A673 (cell line): ENCODE results near the gene NLGN1. TPM values are rescaled to one million over a fixed set of nuclear protein-coding genes. Genes with fewer than 3 reads are reported as not detected.

Source experiments
- BruUV-seq: library from RNA; stranded (reverse); fragments of 400-500 nt; replicated peaks from 2 replicates; lab custom pipeline; 2021; lab: Mats Ljungman, UMichigan
- CTCF ChIA-PET: fragments of 300-600 bp; sonication (Branson Sonifier 250); formaldehyde crosslinking; loops from one replicate; lab custom pipeline; 2022; ENCODE audit warnings: antibody characterized with exemption; lab: Charles Lee
- POLR2A ChIA-PET: fragments of 300-600 bp; sonication (Branson Sonifier 250); formaldehyde crosslinking; loops from one replicate; lab custom pipeline; 2022; ENCODE audit warnings: antibody characterized with exemption; ENCODE audit not compliant: low non-redundant PET; lab: Charles Lee
- DNase-seq: peaks from one replicate; pipeline ENCODE4 v3.0.0-alpha.2; 2015; ENCODE audit warnings: low spot score
- H3K27ac ChIP-seq: fragments of 200-600 bp; sonication (generic); 2 replicates; pipeline ENCODE4 v1.5.1; 2016; ENCODE audit warnings: mixed run types, low read depth, mild to moderate bottlenecking, mixed read lengths, antibody characterized with exemption, low read length; ENCODE audit not compliant: poor library complexity, severe bottlenecking
- H3K27me3 ChIP-seq: fragments of 200-600 bp; sonication (generic); replicated peaks from 2 replicates; pipeline ENCODE4 v1.6.1; 2017; ENCODE audit warnings: mixed run types, low read depth, mild to moderate bottlenecking, mixed read lengths, antibody characterized with exemption, low read length; ENCODE audit not compliant: insufficient read depth, poor library complexity
- H3K36me3 ChIP-seq: fragments of 200-600 bp; sonication (generic); 2 replicates; pipeline ENCODE4 v1.6.1; 2016; ENCODE audit warnings: mixed run types, mild to moderate bottlenecking, mixed read lengths, antibody characterized with exemption, low read length; ENCODE audit not compliant: insufficient read depth, poor library complexity, severe bottlenecking
- H3K4me1 ChIP-seq: fragments of 200-600 bp; sonication (generic); 2 replicates; pipeline ENCODE4 v1.6.1; 2017; ENCODE audit warnings: mixed run types, mild to moderate bottlenecking, mixed read lengths, antibody characterized with exemption, low read length; ENCODE audit not compliant: insufficient read depth, poor library complexity, severe bottlenecking
- H3K4me3 ChIP-seq: fragments of 200-600 bp; sonication (generic); 2 replicates; pipeline ENCODE4 v1.5.1; 2016; ENCODE audit warnings: low read depth, mixed run types, mild to moderate bottlenecking, mixed read lengths, low read length; ENCODE audit not compliant: poor library complexity, severe bottlenecking
- H3K9me3 ChIP-seq: fragments of 200-600 bp; sonication (generic); 2 replicates; pipeline ENCODE4 v1.6.1; 2016; ENCODE audit warnings: mixed run types, low read depth, mild to moderate bottlenecking, mixed read lengths, antibody characterized with exemption, low read length; ENCODE audit not compliant: poor library complexity, severe bottlenecking
- CTCF ChIP-seq: fragments of 300-800, 200-600 bp; sonication (generic); conservative IDR thresholded peaks from 2 replicates; pipeline ENCODE4 v1.5.1; 2017; ENCODE audit warnings: low read depth, mild to moderate bottlenecking, antibody characterized with exemption, low read length, moderate library complexity, mixed read lengths
- EZH2 ChIP-seq: fragments of 200-600 bp; sonication (generic); IDR thresholded peaks from 2 replicates; pipeline ENCODE4 v1.6.1; 2017; ENCODE audit warnings: borderline replicate concordance, low read depth, mild to moderate bottlenecking, mixed read lengths, antibody characterized with exemption, low read length; ENCODE audit not compliant: poor library complexity, severe bottlenecking
- intact Hi-C: fragments of 100-400 bp; cut with micrococcal nuclease; formaldehyde crosslinking; loops from one replicate; pipeline ENCODE4 v1.10.0; 2022; ENCODE audit not compliant: unreplicated experiment
- total RNA-seq: library from RNA; stranded (reverse); gene quantifications from 2 replicates; pipeline ENCODE4 v1.2.3, GENCODE V29; 2021

Gene NLGN1
- total RNA-seq, 1 experiment from 2014 or later, result 0.39 TPM

- H3K36me3 ChIP-seq, result no peaks in the 10 kb centered on the region
- peaks cover 18% of the 10 kb centered on the region for H3K27me3 ChIP-seq
- ChIA-PET CTCF (no interaction called here), POLR2A (no interaction called here)
- H3K9me3 ChIP-seq, result no peaks in the 10 kb centered on the region
- no peak for TF ChIP-seq EZH2
- TF ChIP-seq CTCF, result no peak
- no peak overlapping the region for H3K4me3 ChIP-seq
- intact Hi-C loops, result no loop called here
- H3K4me1 ChIP-seq, result peaks cover 5% of the 10 kb centered on the region
- DNase-seq, result no peak
- no peak overlapping the region for H3K27ac ChIP-seq
- BruUV-seq, result no TSS peak
Measured at GRCh38 chr3:173402656-173403055, 5.1 kb downstream of the NLGN1 start.

DNA sequence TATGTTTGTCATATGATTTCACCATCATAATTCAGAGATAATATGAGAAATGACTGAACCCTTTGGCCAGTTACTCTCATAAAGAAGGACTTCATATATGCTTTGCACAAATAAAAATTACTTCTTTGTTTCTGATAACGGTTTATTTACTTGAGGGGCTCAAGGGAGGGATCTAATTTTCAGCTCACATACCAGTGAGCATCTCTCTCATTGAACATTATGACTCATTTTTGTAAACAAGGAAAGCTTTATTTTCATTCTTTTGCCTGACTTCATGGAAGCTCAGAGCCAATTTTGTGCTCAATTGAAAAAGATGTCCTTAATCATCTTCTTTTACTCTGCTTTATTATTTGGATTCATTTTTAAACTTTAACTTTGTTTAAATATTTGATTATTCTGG lies 5.8 kb downstream of the NLGN1 start:
- DNase-seq, result no peak
- Histone ChIP-seq H3K9me3 (no peaks in the 10 kb centered on the region), H3K27ac (no peak overlapping the region), H3K36me3 (no peaks in the 10 kb centered on the region), H3K27me3 (peaks cover 16% of the 10 kb centered on the region), H3K4me3 (no peak overlapping the region), H3K4me1 (peaks cover under 1% of the 10 kb centered on the region)
- TF ChIP-seq CTCF (no peak), EZH2 (no peak)
- no TSS peak for BruUV-seq
- ChIA-PET POLR2A (no interaction called here), CTCF (no interaction called here)
- intact Hi-C loops, result no loop called here

- no TSS peak for BruUV-seq
- TF ChIP-seq CTCF, result no peak
- TF ChIP-seq EZH2, result no peak
- POLR2A ChIA-PET, result no interaction called here
- Histone ChIP-seq H3K9me3 (no peaks in the 10 kb centered on the region), H3K27ac (no peak overlapping the region), H3K4me3 (no peak overlapping the region), H3K4me1 (no peaks in the 10 kb centered on the region), H3K27me3 (peaks cover 8% of the 10 kb centered on the region), H3K36me3 (no peaks in the 10 kb centered on the region)
- DNase-seq, result no peak
- intact Hi-C loops, result no loop called here
- CTCF ChIA-PET, result no interaction called here
Measured at GRCh38 chr3:173404156-173404555, 6.6 kb downstream of the NLGN1 start.
